ENCODE results near the gene WARS2.

The WARS2 gene

DNA sequence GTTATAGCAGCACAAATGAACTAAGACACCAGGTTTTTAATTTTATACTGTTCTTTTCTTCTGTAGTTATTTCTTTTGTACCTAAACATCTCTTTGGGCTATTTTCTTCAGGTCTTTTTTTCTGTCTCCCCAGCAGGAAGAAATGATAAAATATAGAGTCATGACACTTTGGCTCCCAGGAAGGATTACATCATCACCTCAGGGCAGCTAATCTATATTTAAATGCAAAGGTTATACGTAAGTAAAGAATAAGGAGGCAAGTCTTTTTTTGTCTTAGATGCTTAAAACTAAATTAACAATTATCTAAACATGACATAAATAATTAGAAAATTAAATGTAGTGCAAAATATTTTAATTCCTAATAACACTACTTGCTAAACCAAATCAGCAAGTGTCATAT is 57.0 kb downstream of the WARS2 start:
- no peak for DNase-seq (ENCODE audit: low read depth in 3 of 3)

DNA sequence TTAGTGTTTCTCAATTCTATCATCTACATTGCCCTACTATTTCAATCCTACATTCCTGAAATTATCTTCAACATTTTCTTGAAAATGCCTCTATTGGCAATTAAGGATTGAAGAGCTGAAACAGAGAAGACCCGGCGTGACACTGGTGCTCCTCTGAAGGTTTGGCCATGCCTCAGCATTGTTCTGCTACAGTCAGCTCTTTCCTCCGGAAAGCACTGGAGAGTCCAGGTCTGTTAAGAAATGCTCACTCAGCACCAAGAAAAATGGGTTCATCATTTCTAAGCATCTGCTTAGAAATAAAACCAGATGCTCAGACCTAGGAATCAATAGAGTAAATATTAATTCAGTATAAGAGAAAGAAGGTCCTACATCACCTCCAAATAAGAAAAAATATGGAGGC is 58.8 kb downstream of the WARS2 start:
- DNase-seq (ENCODE audit: low read depth in 3 of 3) = no peak

DNA sequence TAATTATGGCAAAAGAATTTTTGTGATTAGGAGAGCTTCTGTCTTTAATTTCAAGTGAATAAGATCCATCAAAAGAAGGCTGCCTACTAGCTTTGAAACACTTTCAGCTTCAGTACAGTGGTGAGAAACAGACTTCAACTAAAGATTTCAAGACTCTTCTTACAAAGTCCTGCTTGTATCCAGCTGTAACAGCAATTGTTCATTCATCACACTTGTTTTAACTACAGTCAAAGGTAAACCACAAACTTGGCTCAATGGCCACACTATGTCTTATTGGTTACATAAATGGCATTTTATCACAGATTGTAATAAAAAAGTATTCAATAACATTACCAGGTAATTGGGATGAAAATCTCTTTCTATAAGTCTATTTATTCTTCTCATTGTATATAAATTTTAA is 59.2 kb downstream of the WARS2 start:
- no peak for DNase-seq (ENCODE audit: low read depth in 3 of 3)

DNA sequence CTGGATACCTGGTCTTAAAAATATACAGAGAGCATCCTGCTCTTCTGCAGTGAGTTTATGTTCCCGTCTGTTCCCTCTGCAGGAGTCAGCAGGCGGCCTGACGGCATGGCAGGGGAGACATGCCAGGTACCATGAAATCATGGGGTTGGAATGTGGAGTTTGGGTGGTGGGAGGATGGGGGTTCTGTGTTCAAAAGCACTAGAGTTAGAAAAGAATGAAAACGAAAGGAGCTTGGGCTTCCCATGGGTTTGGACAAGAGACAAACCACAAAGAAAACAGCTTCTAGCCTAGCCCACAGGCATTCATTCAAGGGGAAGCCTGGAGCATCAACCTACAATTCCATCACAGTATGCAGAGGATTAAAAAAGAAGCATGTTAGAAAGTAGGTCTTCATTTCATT is 59.9 kb downstream of the WARS2 start:
- DNase-seq (ENCODE audit: low read depth in 3 of 3) = no peak

DNA sequence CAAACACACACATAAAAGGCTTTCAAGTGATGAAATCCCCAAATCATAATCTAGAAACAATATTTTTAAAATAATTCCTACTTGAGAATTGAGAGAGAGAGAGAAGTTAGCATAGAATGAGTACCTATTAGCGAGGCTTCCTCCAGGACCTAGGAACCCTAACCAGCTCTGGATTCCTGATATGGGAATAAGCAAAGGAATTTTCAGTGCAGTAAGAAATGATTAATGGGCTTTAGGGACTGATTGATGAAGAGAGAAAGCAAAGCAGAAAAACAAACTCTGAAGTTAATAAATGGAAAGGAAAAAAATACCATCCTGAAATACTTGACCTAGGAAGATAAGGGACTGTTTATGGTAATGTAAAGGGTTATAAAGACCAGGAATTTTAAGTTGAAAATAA is 60.6 kb downstream of the WARS2 start:
- no peak for DNase-seq (ENCODE audit: low read depth in 3 of 3)

DNA sequence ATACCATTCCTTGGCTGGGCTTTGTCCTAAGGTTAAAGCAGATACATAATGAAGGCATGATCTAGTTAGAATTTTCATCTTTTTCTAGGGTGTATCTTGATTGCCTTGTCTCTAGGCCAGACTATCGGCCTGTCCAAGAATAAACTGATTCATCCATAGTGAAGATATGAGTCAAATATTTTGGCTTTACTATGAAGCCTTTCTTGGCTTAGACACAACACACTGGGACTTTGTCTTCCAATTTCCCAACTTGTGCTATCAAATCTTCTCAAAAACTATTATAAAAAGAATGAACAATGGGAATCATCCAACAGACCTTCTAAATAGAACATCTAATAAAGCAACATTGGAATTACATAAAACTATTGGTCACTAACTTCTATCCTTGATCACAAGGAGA is 64.8 kb downstream of the WARS2 start:
- no peak for DNase-seq (ENCODE audit: low read depth in 3 of 3)

DNA sequence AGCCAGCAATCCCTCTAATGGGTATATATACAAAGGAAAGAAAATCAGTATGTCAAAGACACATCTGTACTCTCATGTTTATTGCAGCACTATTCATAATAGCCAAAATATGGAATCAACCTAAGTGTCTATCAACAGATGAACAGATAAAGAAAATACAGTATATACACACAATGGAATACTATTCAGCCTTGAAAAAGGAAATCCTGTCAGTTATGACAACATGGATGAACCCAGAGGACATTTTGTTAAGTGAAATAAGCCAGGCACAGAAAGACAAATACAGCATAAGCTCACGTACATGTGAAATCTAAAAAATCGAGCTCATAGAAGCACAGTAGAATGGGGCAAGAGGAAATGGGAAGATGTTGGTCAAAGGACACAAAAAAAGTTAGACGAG is 69.1 kb downstream of the WARS2 start:
- DNase-seq (ENCODE audit: low read depth in 3 of 3) = no peak

DNA sequence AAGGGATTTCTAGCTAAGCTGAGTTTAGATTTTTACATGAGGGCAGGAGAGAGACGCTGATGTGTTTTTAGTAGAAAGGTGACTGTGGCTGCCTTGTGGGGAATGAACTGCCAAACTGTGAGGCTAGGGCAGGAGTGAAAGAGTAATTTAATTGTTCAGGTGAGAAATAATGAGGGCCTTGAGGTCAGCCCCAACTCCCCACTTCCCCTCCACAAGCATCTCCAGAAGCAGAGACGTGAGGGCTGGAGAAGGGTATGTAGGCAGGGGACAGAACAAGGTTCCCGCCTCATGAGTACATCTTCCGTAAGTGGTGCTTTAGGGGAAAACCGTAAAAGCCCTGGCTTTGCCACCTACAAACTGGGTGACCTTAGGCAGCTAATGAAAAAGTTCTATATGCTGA is 70.8 kb downstream of the WARS2 start:
- no peak for DNase-seq (ENCODE audit: low read depth in 3 of 3)

DNA sequence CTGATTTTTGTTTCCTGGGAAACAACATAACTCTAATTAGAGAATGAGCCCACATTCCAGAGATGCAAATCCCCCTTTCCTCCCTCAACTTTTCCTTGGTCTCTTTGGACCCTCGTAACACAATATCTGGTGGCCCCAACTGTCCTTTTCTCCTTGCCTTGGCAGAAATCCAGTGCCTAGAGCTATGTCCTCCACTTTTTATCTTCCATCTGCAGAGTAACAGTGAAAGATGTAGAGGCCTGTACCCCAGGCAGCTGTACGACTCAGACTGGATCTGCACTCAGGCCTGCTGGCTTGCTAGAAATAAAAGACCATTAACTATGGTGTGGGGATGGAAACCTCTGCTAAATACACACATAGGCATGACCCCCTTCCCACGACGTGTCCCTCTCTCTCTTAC is 72.0 kb downstream of the WARS2 start:
- no peak for DNase-seq (ENCODE audit: low read depth in 3 of 3)

DNA sequence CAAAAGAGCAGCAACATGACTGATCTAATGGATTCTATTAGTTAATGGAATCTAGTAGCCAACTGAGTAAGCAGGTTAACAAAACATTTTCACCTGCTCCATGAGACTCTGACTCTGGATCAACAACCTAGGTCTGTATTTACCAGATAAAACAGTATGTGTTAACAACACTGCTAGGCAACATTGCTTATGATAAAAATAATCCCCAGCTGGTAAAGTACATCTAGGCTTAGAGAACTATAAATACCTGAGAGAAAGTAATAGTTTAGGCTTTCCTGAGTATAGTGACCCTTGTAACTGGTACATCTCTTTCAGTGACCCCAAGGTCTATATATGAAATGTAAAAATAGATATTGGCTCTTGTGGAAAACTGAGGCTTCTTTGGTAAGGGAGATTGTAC is 78.8 kb downstream of the WARS2 start:
- DNase-seq (ENCODE audit: low read depth in 3 of 3) = no peak

DNA sequence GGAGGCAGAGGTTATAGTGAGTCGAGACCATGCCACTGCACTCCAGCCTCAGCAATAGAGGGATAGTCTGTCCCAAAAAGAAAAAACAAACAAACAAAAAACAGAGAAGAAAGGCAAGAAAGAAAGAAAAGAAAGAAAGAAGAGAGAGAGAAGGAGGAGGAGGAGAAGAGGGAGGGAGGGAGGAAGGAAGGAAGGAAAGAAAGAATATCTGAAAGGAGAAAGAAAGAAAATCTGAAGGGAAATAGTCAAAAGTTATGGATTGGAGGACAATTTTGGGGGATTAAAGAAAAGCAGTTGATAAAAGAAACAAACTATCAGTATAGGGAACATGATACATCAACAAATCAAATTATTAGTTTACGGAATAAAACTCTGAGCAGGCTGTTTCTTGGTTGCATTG is 84.9 kb downstream of the WARS2 start:
- DNase-seq (ENCODE audit: low read depth in 3 of 3) = no peak

DNA sequence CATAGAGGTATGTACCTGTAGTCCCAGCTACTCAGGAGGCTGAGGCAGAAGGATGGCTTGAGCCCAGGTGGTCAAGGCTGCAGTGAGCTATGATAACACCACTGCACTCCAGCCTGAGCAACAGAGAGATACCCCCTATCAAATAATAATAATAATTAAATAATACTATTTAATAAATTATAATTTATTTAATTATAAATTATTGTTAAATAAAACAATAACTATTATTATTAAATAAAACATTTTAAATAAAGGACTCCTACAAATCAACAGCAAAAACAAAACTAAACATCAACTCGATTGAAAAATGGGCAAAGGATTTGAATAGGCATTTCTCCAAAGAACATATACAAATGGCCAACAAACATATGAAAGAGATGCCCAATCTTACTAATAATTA is 86.5 kb downstream of the WARS2 start:
- no peak for DNase-seq (ENCODE audit: low read depth in 3 of 3)

DNA sequence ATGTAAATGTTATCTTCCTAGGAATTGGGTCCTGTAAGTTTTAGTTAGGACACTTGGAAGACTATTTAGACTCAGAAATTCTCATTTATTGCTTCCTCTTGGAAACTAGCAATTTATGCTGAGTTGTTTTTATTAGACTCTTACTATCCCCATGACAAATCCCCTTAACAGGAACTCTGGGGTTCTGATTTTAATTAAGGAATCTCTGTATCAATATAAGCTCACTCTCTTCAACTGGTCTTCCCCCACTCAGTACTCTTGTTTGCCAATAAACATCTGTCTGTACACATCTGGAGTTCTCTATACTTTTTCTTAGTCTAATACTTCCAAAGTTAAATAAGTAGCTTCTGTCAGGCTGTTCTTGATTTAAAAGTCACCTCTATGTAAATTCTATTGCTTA is 88.2 kb downstream of the WARS2 start:
- no peak for DNase-seq (ENCODE audit: low read depth in 3 of 3)

DNA sequence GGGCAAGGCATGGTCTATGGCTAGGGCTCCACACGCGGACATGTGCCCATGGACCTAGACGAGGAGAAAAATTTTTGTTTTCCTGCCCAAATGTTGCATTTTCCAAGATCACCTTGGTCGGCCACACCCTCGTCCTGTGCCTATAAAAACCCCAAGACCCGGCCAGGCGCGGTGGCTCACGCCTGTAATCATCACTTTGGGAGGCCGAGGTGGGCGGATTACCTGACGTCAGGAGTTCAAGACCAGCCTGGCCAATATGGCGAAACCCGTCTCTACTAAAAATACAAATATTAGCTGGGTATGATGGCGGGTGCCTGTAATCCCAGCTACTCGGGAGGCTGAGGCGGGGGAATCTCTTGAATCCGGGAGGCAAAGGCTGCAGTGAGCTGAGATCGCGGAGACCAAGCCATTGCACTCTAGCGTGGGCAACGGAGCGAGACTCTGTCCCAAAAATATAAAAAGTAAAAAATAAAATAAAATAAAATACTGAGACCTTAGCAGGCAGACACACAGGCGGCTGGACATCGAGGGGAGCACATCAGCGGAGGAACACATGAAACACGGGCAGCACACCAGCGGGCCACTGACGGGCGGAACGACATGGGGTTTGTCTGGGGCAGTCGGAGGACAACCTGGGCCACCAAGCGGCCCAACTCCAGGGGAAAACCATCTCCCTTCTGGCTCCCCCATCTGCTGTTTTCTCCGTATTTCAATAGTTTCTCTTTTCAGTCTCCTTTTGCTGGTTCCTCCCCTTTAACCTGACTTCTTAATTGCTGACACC is 91.6 kb downstream of the WARS2 start:
- DNase-seq (ENCODE audit: low read depth in 3 of 3) = no peak

DNA sequence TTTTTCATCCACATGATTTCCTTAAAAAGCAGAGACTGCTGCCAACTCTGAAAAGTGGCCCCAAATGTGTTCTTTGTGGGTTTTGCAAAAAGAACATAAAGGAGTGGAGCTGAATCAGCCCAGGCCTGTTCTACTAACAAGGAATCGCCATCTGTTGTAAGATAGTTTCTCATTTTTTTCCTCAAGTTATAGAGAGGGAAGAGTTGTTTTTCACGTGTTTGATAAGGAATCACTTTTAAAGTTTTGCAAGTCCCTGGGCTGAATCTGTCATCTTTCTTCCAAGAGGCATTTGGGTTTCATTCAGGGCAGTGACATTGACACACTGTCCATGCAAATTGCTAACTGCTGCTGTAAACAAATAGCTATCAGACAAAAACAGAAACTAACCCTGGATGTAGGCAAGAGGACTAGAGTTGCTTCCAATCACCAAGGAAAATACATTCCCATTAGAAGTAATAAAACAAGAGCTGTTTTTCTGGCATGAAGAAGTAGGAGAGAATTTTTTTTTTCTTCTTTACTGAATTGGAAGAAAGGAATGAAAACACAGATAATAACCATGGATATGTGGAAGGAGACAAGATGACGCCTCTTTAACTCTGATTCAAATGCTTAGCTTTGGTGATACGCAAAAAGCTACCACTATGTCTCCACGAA is 93.5 kb downstream of the WARS2 start:
- DNase-seq (ENCODE audit: low read depth in 3 of 3) = no peak

DNA sequence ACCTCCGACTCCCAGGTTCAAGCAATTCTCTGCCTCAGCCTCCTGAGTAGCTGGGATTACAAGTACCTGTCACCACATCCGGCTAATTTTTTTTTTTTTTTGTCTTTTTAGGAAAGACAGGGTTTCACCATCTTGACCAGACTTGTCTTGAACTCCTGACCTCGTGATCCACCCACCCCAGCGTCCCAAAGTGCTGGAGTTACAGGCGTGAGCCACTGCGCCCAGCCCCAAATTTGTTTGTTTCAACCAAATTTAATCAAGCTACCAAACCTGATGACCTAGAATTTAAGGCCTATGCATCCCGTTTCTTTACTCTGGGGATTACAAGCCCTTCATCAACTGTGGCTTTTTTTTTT is 94.0 kb downstream of the WARS2 start:
- no peak for DNase-seq (ENCODE audit: low read depth in 3 of 3)

DNA sequence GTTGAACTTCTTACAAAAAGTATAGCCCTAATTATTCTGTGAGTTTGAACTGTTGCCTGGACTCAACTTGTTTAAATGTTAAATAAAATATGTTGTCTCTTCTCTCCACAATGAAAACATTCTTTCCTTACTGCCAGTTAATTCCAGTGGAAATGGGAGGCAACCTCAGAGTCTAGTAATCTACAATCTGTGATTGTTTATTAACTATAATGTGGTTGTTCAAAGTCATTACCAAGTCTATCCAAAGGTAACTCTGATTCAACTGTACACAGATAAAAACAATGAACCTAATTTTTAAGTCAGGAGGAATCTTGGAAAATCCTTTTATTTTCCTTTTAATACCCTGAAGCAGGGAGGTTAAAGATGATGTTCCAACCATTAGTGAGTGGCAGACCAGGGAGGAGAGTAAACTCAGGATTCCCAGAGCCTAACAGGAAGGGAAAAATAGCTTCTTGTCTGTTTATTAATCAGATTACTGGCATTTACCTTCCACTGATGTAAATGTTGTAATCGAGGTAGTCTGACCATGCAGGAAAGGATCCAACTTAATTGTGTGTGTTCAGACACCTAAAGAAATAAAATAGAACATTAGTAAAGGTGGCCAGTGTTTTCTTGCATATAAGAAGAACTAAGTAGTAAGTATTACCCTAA is 95.2 kb downstream of the WARS2 start:
- DNase-seq (ENCODE audit: low read depth in 3 of 3) = no peak

DNA sequence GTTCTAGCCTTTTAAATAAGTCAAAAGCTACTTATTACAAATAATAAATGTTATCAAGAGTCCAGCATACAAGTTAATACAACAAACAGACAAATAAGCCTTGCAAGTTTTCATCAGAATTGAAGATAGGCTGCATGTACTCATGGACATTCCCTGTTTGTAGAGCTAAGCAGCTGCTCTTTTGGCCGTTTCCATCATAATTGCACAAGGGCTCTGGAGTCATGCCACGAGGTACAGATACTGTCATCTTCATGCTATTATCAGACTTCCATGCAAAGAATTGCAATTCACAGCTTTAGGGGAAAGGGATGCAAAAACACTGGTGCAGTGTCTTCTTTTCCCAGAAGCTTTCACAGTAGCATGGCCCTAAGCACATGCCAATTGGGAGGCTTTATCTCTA is 99.5 kb downstream of the WARS2 start:
- no peak for DNase-seq (ENCODE audit: low read depth in 3 of 3)

DNA sequence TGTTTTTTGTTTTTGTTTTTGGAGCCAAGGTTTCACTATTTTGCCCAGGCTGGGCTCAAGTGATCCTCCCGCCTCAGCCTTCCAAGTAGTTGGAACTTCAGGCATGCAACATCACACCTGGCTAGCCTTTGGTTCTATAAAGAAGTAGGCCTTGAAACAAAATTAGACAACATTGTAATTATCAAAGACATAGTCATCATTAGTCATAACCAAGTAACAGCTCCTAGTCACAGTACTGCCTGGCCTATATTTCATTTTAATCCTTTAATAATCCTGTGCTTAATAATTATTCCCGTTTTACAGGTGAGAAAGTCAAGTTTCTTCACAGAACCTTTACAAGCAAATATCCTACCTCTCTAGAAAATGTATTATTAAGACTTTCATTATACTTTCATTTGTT is 100.0 kb downstream of the WARS2 start:
- no peak for DNase-seq (ENCODE audit: low read depth in 3 of 3)

DNA sequence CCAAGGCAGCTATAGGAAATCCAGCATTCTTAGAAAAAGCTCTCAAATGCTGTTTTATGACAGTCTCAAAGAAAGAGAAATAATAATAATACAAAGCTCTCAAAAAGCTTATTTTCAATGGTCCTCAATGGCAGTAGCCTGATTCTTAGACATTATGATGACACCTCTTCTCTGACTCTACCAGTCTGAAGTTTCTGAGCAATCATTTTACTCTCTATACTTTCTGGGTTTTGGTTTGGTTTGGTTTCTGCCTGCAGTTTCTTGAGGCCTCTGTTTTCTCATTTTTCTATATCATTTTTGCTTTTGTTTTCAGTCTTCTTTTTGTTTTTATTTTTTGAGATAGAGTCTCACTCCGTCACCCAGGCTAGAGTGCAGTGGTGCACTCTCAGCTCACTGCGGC is 102.1 kb downstream of the WARS2 start:
- no peak for DNase-seq (ENCODE audit: low read depth in 3 of 3)

DNA sequence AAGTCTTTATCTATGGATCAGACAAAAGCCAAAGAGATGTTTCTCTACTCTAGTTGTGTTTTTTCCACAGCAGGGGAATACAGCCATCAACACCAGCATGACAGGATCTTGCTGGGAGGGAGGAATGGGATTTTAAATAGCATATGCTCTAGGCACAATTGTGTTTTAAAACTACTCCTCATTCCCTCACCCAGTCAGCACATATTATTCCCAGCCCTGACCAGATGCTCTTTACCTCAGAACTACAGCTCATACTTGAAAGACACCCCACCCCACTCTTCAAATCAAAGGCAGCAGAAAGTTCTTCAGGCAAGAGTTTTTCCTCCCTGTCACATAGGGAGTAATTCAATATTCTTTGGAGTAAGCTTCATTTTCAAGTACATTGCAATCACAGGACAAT is 106.1 kb downstream of the WARS2 start:
- DNase-seq (ENCODE audit: low read depth in 3 of 3) = no peak

DNA sequence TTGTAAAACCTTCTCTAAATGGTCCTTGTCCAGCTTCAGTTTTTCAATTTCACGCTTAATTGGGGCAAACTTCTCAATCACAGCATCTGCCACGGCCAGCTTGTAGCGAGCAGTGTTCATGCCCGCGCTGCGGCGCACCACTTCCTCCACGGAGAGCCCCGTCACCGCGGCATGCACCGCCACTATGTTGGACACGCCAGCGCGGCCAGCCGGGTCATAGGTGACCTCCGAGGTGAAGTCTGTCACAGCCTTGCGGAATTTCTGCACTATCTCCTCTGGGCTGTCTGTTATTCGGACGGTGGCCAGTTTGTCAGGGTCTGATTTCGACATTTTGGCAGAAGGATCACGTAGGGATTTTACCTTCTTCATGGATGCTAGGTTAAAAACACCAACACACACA is 107.5 kb downstream of the WARS2 start:
- DNase-seq (ENCODE audit: low read depth in 3 of 3) = no peak

DNA sequence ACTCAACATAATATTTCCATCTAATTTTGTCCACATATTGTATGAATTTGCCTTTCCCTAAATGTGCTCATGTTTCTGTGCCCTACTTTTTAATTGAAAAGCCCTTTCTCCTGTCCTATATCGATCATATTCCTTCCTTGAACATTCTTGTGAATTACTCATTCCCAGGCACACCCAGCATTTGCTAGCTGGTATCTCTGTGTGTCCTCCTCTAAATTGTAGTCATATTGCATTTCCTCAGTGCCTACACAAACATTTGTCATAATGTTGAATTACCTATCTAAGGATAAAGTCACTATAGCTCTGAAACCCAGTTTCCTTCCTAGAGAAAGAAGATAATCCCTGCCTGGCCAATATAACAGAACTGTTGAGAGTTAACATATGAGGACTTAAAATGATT is 112.7 kb downstream of the WARS2 start:
- no peak for DNase-seq (ENCODE audit: low read depth in 3 of 3)

All from stimulated activated CD4-positive, alpha-beta T cell treated with anti-CD3 and anti-CD28 coated beads, TNF-alpha, amount 100 ng/mL, for 24 hours (primary cell).